ENCODE results near the gene C16orf96. TPM values are rescaled to one million over a fixed set of nuclear protein-coding genes. Genes with fewer than 3 reads are reported as not detected.

Gene C16orf96
- total and polyA plus RNA-seq, 2 of the 8 experiments (the other 6 are each of a cell fraction or from before 2014, with no cell fraction given) = 1.0 to 1.3 TPM

DNA sequence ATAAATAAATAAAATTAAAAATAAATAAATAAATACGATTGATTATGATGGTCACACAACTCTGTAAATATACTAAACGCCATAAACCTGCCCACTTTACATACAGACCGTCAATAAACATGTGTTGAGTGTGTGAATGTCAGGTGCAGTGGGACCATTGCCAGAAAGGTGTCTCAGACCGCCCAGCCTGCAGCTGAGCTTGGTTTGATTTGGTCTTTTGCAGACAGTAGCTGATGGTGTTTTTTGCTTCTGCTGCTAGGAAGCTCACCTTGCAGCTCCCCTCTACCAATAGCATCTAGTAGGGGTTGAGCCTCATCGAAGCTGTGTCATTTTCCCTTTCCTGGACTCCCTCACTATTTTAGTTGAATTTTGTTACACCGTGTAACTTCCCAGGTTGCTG lies 35.1 kb downstream of the C16orf96 start (continued):
- TF ChIP-seq TAF7 (optimal IDR thresholded peaks at IDR 0.05; ENCODE audit: borderline replicate concordance, low read depth, low read length) (no peak), SUZ12 (IDR thresholded peaks at IDR 0.05; ENCODE audit: low read length) (no peak), HDAC6 (IDR thresholded peaks at IDR 0.05; ENCODE audit: low read depth, low read length) (no peak)

Data from H1 (cell line).